Effector memory CD8-positive, alpha-beta T cell (primary cell): Measurements from ENCODE around the gene SAA1.
A peak's percentile ranks its signal among the peaks of the same experiment; 100 is the strongest.

Source experiments
- ATAC-seq: fragments of 150-1000 bp; cut with Tn5 transposase; replicated peaks from 2 replicates; pipeline ENCODE4 v1.10.0; 2021; ENCODE audit warnings: mild to moderate bottlenecking, moderate library complexity
- DNase-seq, 3 experiments: peaks; one replicate each; pipeline ENCODE4 v3.0.0; 2021
- H3K27ac Mint-ChIP-seq, 2 donors: one replicate each; pipeline ENCODE4 v1.8.0; 2022; ENCODE audit warnings: mild to moderate bottlenecking in 2 of 2, mixed read lengths in 2 of 2, moderate library complexity in 2 of 2
- H3K27me3 Mint-ChIP-seq, 2 donors: one replicate each; pipeline ENCODE4 v1.8.0; 2022; ENCODE audit warnings: mixed read lengths in 2 of 2
- H3K36me3 Mint-ChIP-seq: one replicate; pipeline ENCODE4 v1.8.0; 2022; ENCODE audit warnings: mild to moderate bottlenecking, moderate library complexity, mixed read lengths; ENCODE audit not compliant: insufficient read depth
- H3K4me1 Mint-ChIP-seq, 2 donors: one replicate each; pipeline ENCODE4 v1.8.0; 2022; ENCODE audit warnings: low read depth in 2 of 2, mixed read lengths in 2 of 2
- H3K4me3 Mint-ChIP-seq, 2 donors: one replicate each; pipeline ENCODE4 v1.8.0; 2022; ENCODE audit warnings: mild to moderate bottlenecking in 2 of 2, mixed read lengths in 2 of 2, moderate library complexity in 2 of 2
- H3K9me3 Mint-ChIP-seq, 2 donors: one replicate each; pipeline ENCODE4 v1.8.0; 2022; ENCODE audit warnings: mixed read lengths in 2 of 2
- total RNA-seq, 9 experiments: gene quantifications; one replicate each; lab custom pipeline; 2026; lab: John Stamatoyannopoulos, UW

Gene SAA1
- 0 to 0.13 (median 0) reads per million in 9 experiments for total RNA-seq

GRCh38 chr11:18265949-18266348 lies at the start of gene SAA1:
Gene SAA1, plus strand, starts transcription at chr11:18266264. Its CDS starts 624 bp downstream, at chr11:18266888.
- ATAC-seq: no peak
- H3K4me1 Mint-ChIP-seq: peaks cover 6 to 12% of the 10 kb centered on the region in 2 donors
- H3K27me3 Mint-ChIP-seq: no peaks in the 10 kb centered on the region
- H3K36me3 Mint-ChIP-seq: no peaks in the 10 kb centered on the region
- peak within 1 kb of the TSS in 1 of 2 donors; percentile 32 for H3K27ac Mint-ChIP-seq
- DNase-seq: no peak
- no peak within 1 kb of the TSS for H3K4me3 Mint-ChIP-seq
- H3K9me3 Mint-ChIP-seq: no peaks in the 10 kb centered on the region

- peaks cover 0 to 6% of the 10 kb centered on the region in 2 donors for H3K4me1 Mint-ChIP-seq
- H3K4me3 Mint-ChIP-seq: no peak overlapping the region
- no peaks in the 10 kb centered on the region for H3K9me3 Mint-ChIP-seq
- no peak for ATAC-seq
- H3K27me3 Mint-ChIP-seq: peaks cover 17 to 21% of the 10 kb centered on the region in 2 donors
- H3K27ac Mint-ChIP-seq: no peak overlapping the region
- DNase-seq: no peak
- H3K36me3 Mint-ChIP-seq: no peaks in the 10 kb centered on the region
Observed at GRCh38 chr11:18221274-18221876, 44.7 kb upstream of the SAA1 start.

- Mint-ChIP-seq H3K36me3 (no peaks in the 10 kb centered on the region), H3K4me1 (peaks cover 0 to 6% of the 10 kb centered on the region in 2 donors), H3K4me3 (no peak overlapping the region), H3K27me3 (peaks cover 9 to 14% of the 10 kb centered on the region in 2 donors), H3K9me3 (no peaks in the 10 kb centered on the region), H3K27ac (no peak overlapping the region)
- DNase-seq: no peak
- ATAC-seq: no peak
Observed at GRCh38 chr11:18222814-18223421, 43.1 kb upstream of the SAA1 start.

GRCh38 chr11:18223591-18224387 lies 42.3 kb upstream of the SAA1 start:
- no peak overlapping the region for H3K4me3 Mint-ChIP-seq
- no peak for ATAC-seq
- H3K9me3 Mint-ChIP-seq: no peaks in the 10 kb centered on the region
- H3K27me3 Mint-ChIP-seq: peaks cover 9 to 14% of the 10 kb centered on the region in 2 donors
- H3K4me1 Mint-ChIP-seq: peaks cover 0 to 6% of the 10 kb centered on the region in 2 donors
- H3K27ac Mint-ChIP-seq: no peak overlapping the region
- DNase-seq: no peak
- no peaks in the 10 kb centered on the region for H3K36me3 Mint-ChIP-seq

GRCh38 chr11:18225913-18226312 lies 40.2 kb upstream of the SAA1 start:
- H3K4me3 Mint-ChIP-seq: no peak overlapping the region
- H3K27ac Mint-ChIP-seq: no peak overlapping the region
- peaks cover 0 to 6% of the 10 kb centered on the region in 2 donors for H3K4me1 Mint-ChIP-seq

GRCh38 chr11:18229501-18229900 lies 36.6 kb upstream of the SAA1 start:
- H3K27me3 Mint-ChIP-seq: peaks cover 14 to 15% of the 10 kb centered on the region in 2 donors

More at GRCh38 chr11:18225913-18226312, 40.2 kb upstream of the SAA1 start:
- Mint-ChIP-seq H3K36me3 (no peaks in the 10 kb centered on the region), H3K27me3 (peaks cover 0 to 9% of the 10 kb centered on the region in 2 donors), H3K9me3 (no peaks in the 10 kb centered on the region)
- ATAC-seq: no peak
- no peak for DNase-seq

GRCh38 chr11:18230859-18231258 lies 35.2 kb upstream of the SAA1 start:
- Mint-ChIP-seq H3K36me3 (no peaks in the 10 kb centered on the region), H3K4me1 (no peaks in the 10 kb centered on the region), H3K27me3 (peaks cover 7 to 26% of the 10 kb centered on the region in 2 donors), H3K4me3 (no peak overlapping the region), H3K27ac (no peak overlapping the region), H3K9me3 (no peaks in the 10 kb centered on the region)
- ATAC-seq: no peak
- DNase-seq: no peak

More at GRCh38 chr11:18229501-18229900, 36.6 kb upstream of the SAA1 start:
- no peaks in the 10 kb centered on the region for H3K36me3 Mint-ChIP-seq
- ATAC-seq (no peak), DNase-seq (no peak)
- no peak overlapping the region for H3K4me3 Mint-ChIP-seq
- H3K4me1 Mint-ChIP-seq: no peaks in the 10 kb centered on the region
- no peak overlapping the region for H3K27ac Mint-ChIP-seq
- no peaks in the 10 kb centered on the region for H3K9me3 Mint-ChIP-seq

GRCh38 chr11:18233912-18234311 lies 32.2 kb upstream of the SAA1 start:
- DNase-seq: no peak
- no peak for ATAC-seq
- Mint-ChIP-seq H3K9me3 (no peaks in the 10 kb centered on the region), H3K4me3 (no peak overlapping the region), H3K4me1 (no peaks in the 10 kb centered on the region), H3K36me3 (no peaks in the 10 kb centered on the region), H3K27ac (no peak overlapping the region), H3K27me3 (peaks cover 18 to 50% of the 10 kb centered on the region in 2 donors)

- no peaks in the 10 kb centered on the region for H3K4me1 Mint-ChIP-seq
- H3K4me3 Mint-ChIP-seq: no peak overlapping the region
- no peaks in the 10 kb centered on the region for H3K36me3 Mint-ChIP-seq
- ATAC-seq: no peak
- no peak for DNase-seq
- no peak overlapping the region for H3K27ac Mint-ChIP-seq
- no peaks in the 10 kb centered on the region for H3K9me3 Mint-ChIP-seq
- H3K27me3 Mint-ChIP-seq: peaks cover 33 to 67% of the 10 kb centered on the region in 2 donors
Observed at GRCh38 chr11:18235394-18236334, 30.4 kb upstream of the SAA1 start.

GRCh38 chr11:18236664-18237356 lies 29.3 kb upstream of the SAA1 start, which contains the start of gene SAA4:
Gene SAA4, minus strand, starts transcription at chr11:18236802. Its CDS starts 876 bp downstream, at chr11:18235926.
- Mint-ChIP-seq H3K36me3 (no peaks in the 10 kb centered on the region), H3K9me3 (no peaks in the 10 kb centered on the region), H3K27me3 (peaks cover 36 to 73% of the 10 kb centered on the region in 2 donors), H3K4me1 (no peaks in the 10 kb centered on the region), H3K4me3 (no peak within 1 kb of the TSS), H3K27ac (no peak within 1 kb of the TSS)
- DNase-seq: no peak
- ATAC-seq: no peak

- Mint-ChIP-seq H3K4me3 (no peak overlapping the region), H3K9me3 (no peaks in the 10 kb centered on the region), H3K36me3 (peaks cover 2% of the 10 kb centered on the region), H3K4me1 (peaks cover 3 to 8% of the 10 kb centered on the region in 2 donors), H3K27ac (no peak overlapping the region), H3K27me3 (peaks cover 31 to 57% of the 10 kb centered on the region in 2 donors)
- DNase-seq (no peak), ATAC-seq (no peak)
Observed at GRCh38 chr11:18239655-18240054, 26.4 kb upstream of the SAA1 start.

- H3K27me3 Mint-ChIP-seq: peaks cover 19 to 24% of the 10 kb centered on the region in 2 donors
- no peak overlapping the region for H3K4me3 Mint-ChIP-seq
- peak overlapping the region; percentile 84 to 96 for H3K27ac Mint-ChIP-seq
- H3K4me1 Mint-ChIP-seq: peaks cover 12 to 18% of the 10 kb centered on the region in 2 donors
- H3K9me3 Mint-ChIP-seq: no peaks in the 10 kb centered on the region
- ATAC-seq (peak; percentile 56), DNase-seq (peak; percentile 69 to 74 (median 73))
- H3K36me3 Mint-ChIP-seq: peaks cover 6% of the 10 kb centered on the region
Observed at GRCh38 chr11:18243783-18244362, 22.2 kb upstream of the SAA1 start.
